Spleen (tissue), 7 donors: ENCODE measurements around the gene MED13L.

ENCODE experiments used
- POLR2A ChIP-seq, 3 donors: fragments of 450-650 bp; IDR thresholded peaks; one replicate each; pipeline ENCODE4 v1.5.1; 2017; ENCODE audit warnings: antibody characterized with exemption in 3 of 3, mild to moderate bottlenecking in 1 of 3
- POLR2AphosphoS5 ChIP-seq, 3 donors: sonication (generic); formaldehyde crosslinking; IDR thresholded peaks; one replicate each; pipeline ENCODE4 v1.5.1; 2017; ENCODE audit warnings: antibody characterized with exemption in 3 of 3
- TF ChIP-seq, protein P1 (sequence below), 11 experiments: fragments of 200-600 bp in 7 of 11; fragments of 450-650 bp in 4 of 11; sonication (generic) in 4 of 11; IDR thresholded peaks in 8 of 11; conservative IDR thresholded peaks in 3 of 11; 1 replicate in 7 of 11; 2 replicates in 4 of 11; pipeline versions ENCODE4 v1.4.0 to v1.8.0; 2016 to 2021; ENCODE audit warnings: antibody characterized with exemption in 11 of 11, inconsistent platforms in 4 of 11, mild to moderate bottlenecking in 1 of 11
- donor health status: DM: no; HTN: no; CAD: no; lungs with moderate emphysema.
- donor health status: DM: no; HTN: no; CAD: no.
- donor health status: DM: no; HTN: no; CAD: no.

GRCh38 chr12:116291218-116291617 lies 13.7 kb upstream of the MED13L start:
- TF ChIP-seq, protein P1, sequence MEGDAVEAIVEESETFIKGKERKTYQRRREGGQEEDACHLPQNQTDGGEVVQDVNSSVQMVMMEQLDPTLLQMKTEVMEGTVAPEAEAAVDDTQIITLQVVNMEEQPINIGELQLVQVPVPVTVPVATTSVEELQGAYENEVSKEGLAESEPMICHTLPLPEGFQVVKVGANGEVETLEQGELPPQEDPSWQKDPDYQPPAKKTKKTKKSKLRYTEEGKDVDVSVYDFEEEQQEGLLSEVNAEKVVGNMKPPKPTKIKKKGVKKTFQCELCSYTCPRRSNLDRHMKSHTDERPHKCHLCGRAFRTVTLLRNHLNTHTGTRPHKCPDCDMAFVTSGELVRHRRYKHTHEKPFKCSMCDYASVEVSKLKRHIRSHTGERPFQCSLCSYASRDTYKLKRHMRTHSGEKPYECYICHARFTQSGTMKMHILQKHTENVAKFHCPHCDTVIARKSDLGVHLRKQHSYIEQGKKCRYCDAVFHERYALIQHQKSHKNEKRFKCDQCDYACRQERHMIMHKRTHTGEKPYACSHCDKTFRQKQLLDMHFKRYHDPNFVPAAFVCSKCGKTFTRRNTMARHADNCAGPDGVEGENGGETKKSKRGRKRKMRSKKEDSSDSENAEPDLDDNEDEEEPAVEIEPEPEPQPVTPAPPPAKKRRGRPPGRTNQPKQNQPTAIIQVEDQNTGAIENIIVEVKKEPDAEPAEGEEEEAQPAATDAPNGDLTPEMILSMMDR (IDR thresholded peaks at IDR 0.05 in 8 of 11, conservative IDR thresholded peaks at IDR 0.05 in 3 of 11) = no peak
- TF ChIP-seq POLR2A (IDR thresholded peaks at IDR 0.05) (no peak), POLR2AphosphoS5 (IDR thresholded peaks at IDR 0.05) (no peak)
